ENCODE measurements around the gene TMEM54. TPM values are rescaled to one million over a fixed set of nuclear protein-coding genes. Genes with fewer than 3 reads are reported as not detected.

Gene TMEM54
- total and polyA plus RNA-seq, 2 experiments from 2014 or later = 11.2 to 11.7 TPM

GRCh38 chr1:32907435-32907834 lies 6.2 kb upstream of the TMEM54 start:
- H3K27me3 Mint-ChIP-seq (ENCODE audit: insufficient read depth, low read depth, poor library complexity) = peaks cover 8% of the 10 kb centered on the region
- TF ChIP-seq POLR2AphosphoS5 (IDR thresholded peaks at IDR 0.05; ENCODE audit: low read depth) = no peak
- no peak for TF ChIP-seq ZNF114 (CRISPR knock-in tag; IDR thresholded peaks at IDR 0.05)
- no peak for TF ChIP-seq JUNB (IDR thresholded peaks at IDR 0.05; ENCODE audit: unreplicated experiment)
- TF ChIP-seq ZNF331 (CRISPR knock-in tag; IDR thresholded peaks at IDR 0.05; ENCODE audit: low read depth) = no peak
- no peak for TF ChIP-seq REST (IDR thresholded peaks at IDR 0.05; ENCODE audit: unreplicated experiment)
- no peak for TF ChIP-seq NANOG (IDR thresholded peaks at IDR 0.05; ENCODE audit: borderline replicate concordance)
- TF ChIP-seq, protein P1, sequence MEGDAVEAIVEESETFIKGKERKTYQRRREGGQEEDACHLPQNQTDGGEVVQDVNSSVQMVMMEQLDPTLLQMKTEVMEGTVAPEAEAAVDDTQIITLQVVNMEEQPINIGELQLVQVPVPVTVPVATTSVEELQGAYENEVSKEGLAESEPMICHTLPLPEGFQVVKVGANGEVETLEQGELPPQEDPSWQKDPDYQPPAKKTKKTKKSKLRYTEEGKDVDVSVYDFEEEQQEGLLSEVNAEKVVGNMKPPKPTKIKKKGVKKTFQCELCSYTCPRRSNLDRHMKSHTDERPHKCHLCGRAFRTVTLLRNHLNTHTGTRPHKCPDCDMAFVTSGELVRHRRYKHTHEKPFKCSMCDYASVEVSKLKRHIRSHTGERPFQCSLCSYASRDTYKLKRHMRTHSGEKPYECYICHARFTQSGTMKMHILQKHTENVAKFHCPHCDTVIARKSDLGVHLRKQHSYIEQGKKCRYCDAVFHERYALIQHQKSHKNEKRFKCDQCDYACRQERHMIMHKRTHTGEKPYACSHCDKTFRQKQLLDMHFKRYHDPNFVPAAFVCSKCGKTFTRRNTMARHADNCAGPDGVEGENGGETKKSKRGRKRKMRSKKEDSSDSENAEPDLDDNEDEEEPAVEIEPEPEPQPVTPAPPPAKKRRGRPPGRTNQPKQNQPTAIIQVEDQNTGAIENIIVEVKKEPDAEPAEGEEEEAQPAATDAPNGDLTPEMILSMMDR (conservative IDR thresholded peaks at IDR 0.05; ENCODE audit: low read depth in 2 of 2) = no peak
- TF ChIP-seq EZH2 (IDR thresholded peaks at IDR 0.05; ENCODE audit: low read depth, unreplicated experiment) = no peak
- TF ChIP-seq STAT1 (IDR thresholded peaks at IDR 0.05; ENCODE audit: unreplicated experiment) = no peak
- TF ChIP-seq, protein P2, sequence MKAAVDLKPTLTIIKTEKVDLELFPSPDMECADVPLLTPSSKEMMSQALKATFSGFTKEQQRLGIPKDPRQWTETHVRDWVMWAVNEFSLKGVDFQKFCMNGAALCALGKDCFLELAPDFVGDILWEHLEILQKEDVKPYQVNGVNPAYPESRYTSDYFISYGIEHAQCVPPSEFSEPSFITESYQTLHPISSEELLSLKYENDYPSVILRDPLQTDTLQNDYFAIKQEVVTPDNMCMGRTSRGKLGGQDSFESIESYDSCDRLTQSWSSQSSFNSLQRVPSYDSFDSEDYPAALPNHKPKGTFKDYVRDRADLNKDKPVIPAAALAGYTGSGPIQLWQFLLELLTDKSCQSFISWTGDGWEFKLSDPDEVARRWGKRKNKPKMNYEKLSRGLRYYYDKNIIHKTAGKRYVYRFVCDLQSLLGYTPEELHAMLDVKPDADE (IDR thresholded peaks at IDR 0.05) = no peak
- TF ChIP-seq ZNF462 (CRISPR knock-in tag; IDR thresholded peaks at IDR 0.05) = no peak
- no peak for TF ChIP-seq CREB1 (CRISPR knock-in tag; IDR thresholded peaks at IDR 0.05; ENCODE audit: low read depth)
- no peak for TF ChIP-seq EZH2phosphoT487 (IDR thresholded peaks at IDR 0.05; ENCODE audit: unreplicated experiment)
- H4K20me1 ChIP-seq (replicated peaks; ENCODE audit: insufficient read depth) = no peaks in the 10 kb centered on the region
- no peak overlapping the region for H3K4me2 ChIP-seq
- H3F3A ChIP-seq (replicated peaks; ENCODE audit: low read depth) = no peaks in the 10 kb centered on the region
- no peak for DNase-seq (ENCODE audit: low spot score)
- H3K36me3 ChIP-seq (ENCODE audit: insufficient read depth) = no peaks in the 10 kb centered on the region
- H3K4me3 ChIP-seq = no peak overlapping the region
- no peaks in the 10 kb centered on the region for H3K9me3 Mint-ChIP-seq
- peaks cover 5% of the 10 kb centered on the region; the same call in 1 of the 2 replicates for H3K4me1 ChIP-seq (ENCODE audit: insufficient read depth)
- H3K27ac ChIP-seq (ENCODE audit: low read depth) = no peak overlapping the region
- H3K79me2 ChIP-seq (replicated peaks; ENCODE audit: insufficient read depth) = no peaks in the 10 kb centered on the region
- H3K4me3 Mint-ChIP-seq = no peak overlapping the region
- no peaks in the 10 kb centered on the region for H3K4me1 Mint-ChIP-seq
- H3K36me3 Mint-ChIP-seq (ENCODE audit: low read depth) = no peaks in the 10 kb centered on the region
- H2AFZ ChIP-seq = peak overlapping the region; percentile 81; the same call in 1 of the 2 replicates
- H3K9me2 ChIP-seq (ENCODE audit: insufficient read depth) = no peaks in the 10 kb centered on the region
- H3K27me3 ChIP-seq (ENCODE audit: insufficient read depth) = peaks cover 12% of the 10 kb centered on the region
- no peak overlapping the region for H3K27ac Mint-ChIP-seq
- no peak for ATAC-seq
